Measurements from ENCODE around the gene GGACT. TPM values are rescaled to one million over a fixed set of nuclear protein-coding genes. Genes with fewer than 3 reads are reported as not detected.
A peak's percentile ranks its signal among the peaks of the same experiment; 100 is the strongest.

GGACT gene
- total RNA-seq, 2 experiments from 2014 or later = 2.4 to 2.9 TPM

GRCh38 chr13:100493418-100493817 lies 95.2 kb downstream of the GGACT start:
- no peak overlapping the region for H3K27ac ChIP-seq (ENCODE audit: low read depth in 1 of 2, low read length in 2 of 2)
- Mint-ChIP-seq H3K27me3 (no peaks in the 10 kb centered on the region), H3K9me3 (no peaks in the 10 kb centered on the region), H3K4me3 (no peak overlapping the region), H3K27ac (no peak overlapping the region), H3K36me3 (ENCODE audit: low read depth) (no peaks in the 10 kb centered on the region), H3K4me1 (ENCODE audit: low read depth) (no peaks in the 10 kb centered on the region)
- no peaks in the 10 kb centered on the region for H3K9me3 ChIP-seq (ENCODE audit: control insufficient read depth in 1 of 2, insufficient read depth in 1 of 2, low read length in 2 of 2)
- H3K36me3 ChIP-seq (ENCODE audit: insufficient read depth, low read length) = no peaks in the 10 kb centered on the region
- peak in 1 of 14 experiments; percentile 18 for DNase-seq
- H3K4me1 ChIP-seq (ENCODE audit: insufficient read depth, low read length) = no peaks in the 10 kb centered on the region
- intact Hi-C loops (cut with DNase I, micrococcal nuclease) = no loop called here
- CTCF ChIA-PET = no interaction called here
- no peak for TF ChIP-seq CTCF (IDR thresholded peaks at IDR 0.05)
- ATAC-seq (ENCODE audit: poor library complexity) = no peak
- no peaks in the 10 kb centered on the region for H3K27me3 ChIP-seq (ENCODE audit: control insufficient read depth in 1 of 2, insufficient read depth in 2 of 2, low read length in 2 of 2)
- H3K4me3 ChIP-seq (ENCODE audit: low read length) = no peak overlapping the region
- POLR2A ChIA-PET = no interaction called here

- H3K36me3 ChIP-seq (ENCODE audit: insufficient read depth, low read length) = no peaks in the 10 kb centered on the region
- ChIA-PET POLR2A (no interaction called here), CTCF (no interaction called here)
- ATAC-seq (ENCODE audit: poor library complexity) (no peak), DNase-seq (no peak)
- H3K4me1 Mint-ChIP-seq (ENCODE audit: low read depth) = no peaks in the 10 kb centered on the region
- H3K4me1 ChIP-seq (ENCODE audit: insufficient read depth, low read length) = no peaks in the 10 kb centered on the region
- no peaks in the 10 kb centered on the region for H3K9me3 ChIP-seq (ENCODE audit: control insufficient read depth in 1 of 2, insufficient read depth in 1 of 2, low read length in 2 of 2)
- no peaks in the 10 kb centered on the region for H3K27me3 Mint-ChIP-seq
- no peak overlapping the region for H3K27ac Mint-ChIP-seq
- no peak overlapping the region for H3K4me3 ChIP-seq (ENCODE audit: low read length)
- no peaks in the 10 kb centered on the region for H3K36me3 Mint-ChIP-seq (ENCODE audit: low read depth)
- TF ChIP-seq CTCF (IDR thresholded peaks at IDR 0.05) = no peak
- H3K9me3 Mint-ChIP-seq = no peaks in the 10 kb centered on the region
- H3K4me3 Mint-ChIP-seq = no peak overlapping the region
- intact Hi-C loops (cut with DNase I, micrococcal nuclease) = no loop called here
- H3K27ac ChIP-seq (ENCODE audit: low read depth in 1 of 2, low read length in 2 of 2) = no peak overlapping the region
- H3K27me3 ChIP-seq (ENCODE audit: control insufficient read depth in 1 of 2, insufficient read depth in 2 of 2, low read length in 2 of 2) = no peaks in the 10 kb centered on the region
Observed at GRCh38 chr13:100491164-100491842, 97.3 kb downstream of the GGACT start.

- no peaks in the 10 kb centered on the region for H3K36me3 Mint-ChIP-seq (ENCODE audit: low read depth)
- no peak overlapping the region for H3K27ac Mint-ChIP-seq
- intact Hi-C loops (cut with DNase I, micrococcal nuclease) = no loop called here
- H3K9me3 Mint-ChIP-seq = no peaks in the 10 kb centered on the region
- no peaks in the 10 kb centered on the region for H3K4me1 Mint-ChIP-seq (ENCODE audit: low read depth)
- Histone ChIP-seq H3K27me3 (ENCODE audit: control insufficient read depth in 1 of 2, insufficient read depth in 2 of 2, low read length in 2 of 2) (no peaks in the 10 kb centered on the region), H3K4me1 (ENCODE audit: insufficient read depth, low read length) (no peaks in the 10 kb centered on the region), H3K36me3 (ENCODE audit: insufficient read depth, low read length) (no peaks in the 10 kb centered on the region), H3K9me3 (ENCODE audit: control insufficient read depth in 1 of 2, insufficient read depth in 1 of 2, low read length in 2 of 2) (no peaks in the 10 kb centered on the region), H3K4me3 (ENCODE audit: low read length) (no peak overlapping the region), H3K27ac (ENCODE audit: low read depth in 1 of 2, low read length in 2 of 2) (no peak overlapping the region)
- ChIA-PET POLR2A (no interaction called here), CTCF (no interaction called here)
- H3K27me3 Mint-ChIP-seq = no peaks in the 10 kb centered on the region
- H3K4me3 Mint-ChIP-seq = no peak overlapping the region
- TF ChIP-seq CTCF (IDR thresholded peaks at IDR 0.05) = no peak
- DNase-seq = no peak
- no peak for ATAC-seq (ENCODE audit: poor library complexity)
Observed at GRCh38 chr13:100490692-100491091, 97.9 kb downstream of the GGACT start.

Measured in CD4-positive, alpha-beta T cell (primary cell).